Stimulated activated CD4-positive, alpha-beta T cell treated with anti-CD3 and anti-CD28 coated beads, TNF-alpha, amount 100 ng/mL, for 24 hours (primary cell): ENCODE data around the gene CACNA1A.
A peak's percentile ranks its signal among the peaks of the same experiment; 100 is the strongest.

Experiments
- DNase-seq, 3 experiments: peaks; one replicate each; pipeline ENCODE4 v3.0.0-alpha.2; 2020; ENCODE audit warnings: low read depth in 3 of 3

CACNA1A gene

GRCh38 chr19:13164343-13165161 lies 341.7 kb downstream of the CACNA1A start:
- peak in 1 of 3 experiments; percentile 32 for DNase-seq

GRCh38 chr19:13163609-13164342 lies 342.5 kb downstream of the CACNA1A start:
- DNase-seq: peak in 1 of 3 experiments; percentile 47

GRCh38 chr19:13162724-13163608 lies 343.3 kb downstream of the CACNA1A start:
- DNase-seq: peak; percentile 74 to 94 (median 75)

GRCh38 chr19:13160557-13160956 lies 345.7 kb downstream of the CACNA1A start:
- DNase-seq: no peak

GRCh38 chr19:13159713-13160112 lies 346.6 kb downstream of the CACNA1A start:
- no peak for DNase-seq
